Stimulated activated CD4-positive, alpha-beta T cell treated with anti-CD3 and anti-CD28 coated beads, Interleukin-4, amount 100 ng/mL, for 24 hours (primary cell): Measurements from ENCODE around the gene PRAME.
A peak's percentile ranks its signal among the peaks of the same experiment; 100 is the strongest.
"Not testable (repeated sequence)": the region's sequence is repeated elsewhere in the genome, so short reads cannot be mapped to it uniquely, and the experiment has no call there.

Experiments used
- DNase-seq: peaks from one replicate; pipeline ENCODE4 v3.0.0-alpha.2; 2020

The PRAME gene

GRCh38 chr22:22520667-22521602 is 38.1 kb downstream of the PRAME start:
- DNase-seq = no peak

DNA sequence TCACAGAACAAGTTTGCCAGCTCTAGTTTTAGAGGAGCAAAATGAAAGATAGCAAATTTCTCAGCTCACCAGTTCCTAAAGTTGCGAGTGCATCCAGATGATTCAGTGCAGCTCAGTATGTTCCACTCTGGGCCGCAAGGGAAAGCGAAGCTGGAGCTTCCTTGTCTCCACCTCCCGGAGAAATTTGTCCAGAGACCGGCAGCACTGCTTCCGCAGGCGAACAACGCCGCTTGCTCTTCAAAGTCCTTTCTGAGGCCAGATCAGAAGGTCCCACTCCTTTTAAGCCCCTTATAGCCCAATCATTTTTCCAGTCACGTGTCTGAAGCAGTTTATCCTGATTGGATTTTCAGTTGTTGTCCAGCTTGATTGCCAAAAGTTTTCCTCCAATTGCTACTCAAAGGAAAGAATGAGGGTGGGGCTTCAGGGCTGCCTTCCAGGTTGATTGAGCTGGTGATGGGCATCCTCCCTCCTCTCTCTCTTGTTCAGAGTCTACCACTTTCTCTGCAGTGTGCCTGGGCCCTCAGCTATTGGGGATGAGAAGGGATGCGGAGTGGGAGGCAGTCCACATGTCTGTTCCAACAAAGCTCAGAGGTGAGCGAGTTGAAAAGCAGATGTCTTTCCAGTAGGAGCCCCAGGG is 38.9 kb downstream of the PRAME start, which contains the start of gene ZNF280A:
Gene ZNF280A (minus strand): TSS at position 251 of the 637 bp plus-strand sequence. CDS start 4,640 bp downstream, outside the sequence.
- DNase-seq = no peak

DNA sequence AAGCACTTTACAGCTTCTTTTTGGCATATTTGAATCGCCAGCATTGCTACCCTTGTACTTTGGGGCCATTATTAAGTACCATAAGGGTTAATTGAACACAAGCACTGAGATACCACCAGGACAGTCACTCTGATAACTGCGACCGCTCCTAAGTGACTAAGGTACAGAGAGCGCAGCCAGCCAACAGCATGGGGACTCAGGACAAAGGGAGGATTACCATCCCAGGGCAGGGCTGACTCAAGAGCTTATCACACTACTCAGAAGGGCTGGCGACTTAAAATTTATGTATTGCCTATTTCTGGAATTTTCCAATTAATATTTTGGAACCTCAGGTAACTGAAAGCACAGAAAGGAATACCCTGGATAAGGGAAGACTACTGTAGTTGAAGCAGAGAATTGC is 39.5 kb downstream of the PRAME start:
- no peak for DNase-seq

GRCh38 chr22:22516992-22517391 is 42.1 kb downstream of the PRAME start:
- DNase-seq = no peak

DNA sequence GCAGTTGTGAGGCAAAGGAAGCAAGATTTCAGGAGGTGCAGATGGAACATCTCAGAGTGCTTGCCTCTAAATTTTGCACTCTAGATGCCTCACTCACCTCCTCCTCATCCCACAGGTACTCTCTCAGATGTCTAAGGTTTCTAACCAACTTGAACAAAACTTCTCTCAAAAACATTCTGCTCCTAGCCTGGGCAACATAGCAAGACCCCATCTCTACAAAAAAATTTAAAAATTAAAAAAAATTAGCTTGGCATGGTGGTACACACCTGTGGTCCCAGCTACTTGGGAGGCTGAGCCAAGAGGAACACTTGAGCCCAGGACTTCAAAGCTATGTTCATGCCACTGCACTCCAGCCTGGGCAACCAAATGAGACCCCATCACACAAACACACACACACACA is 43.2 kb downstream of the PRAME start:
- no peak for DNase-seq

- not testable (repeated sequence) for DNase-seq
Observed at GRCh38 chr22:22514431-22514830, 44.6 kb downstream of the PRAME start.

GRCh38 chr22:22513619-22514018 is 45.4 kb downstream of the PRAME start:
- no peak for DNase-seq

DNA sequence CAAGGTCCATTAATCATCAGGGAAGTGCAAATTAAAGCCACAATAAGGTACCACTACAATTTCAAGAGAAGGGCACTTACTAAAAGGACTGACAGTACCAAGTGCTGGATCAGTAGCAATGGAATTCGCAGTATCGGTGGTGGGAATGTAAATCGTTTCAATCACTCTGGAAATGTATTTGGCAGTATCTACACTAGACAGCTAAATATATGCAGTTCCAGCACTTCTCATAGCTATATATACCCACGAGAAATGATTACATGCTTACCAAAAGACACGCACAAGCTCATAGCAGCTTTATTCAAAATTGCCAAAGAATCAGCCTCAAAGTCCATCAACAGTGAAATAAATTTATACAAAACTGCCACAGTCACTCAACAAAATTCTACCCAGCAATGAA is 46.1 kb downstream of the PRAME start:
- no peak for DNase-seq

GRCh38 chr22:22510833-22511232 is 48.2 kb downstream of the PRAME start:
- DNase-seq = not testable (repeated sequence)

DNA sequence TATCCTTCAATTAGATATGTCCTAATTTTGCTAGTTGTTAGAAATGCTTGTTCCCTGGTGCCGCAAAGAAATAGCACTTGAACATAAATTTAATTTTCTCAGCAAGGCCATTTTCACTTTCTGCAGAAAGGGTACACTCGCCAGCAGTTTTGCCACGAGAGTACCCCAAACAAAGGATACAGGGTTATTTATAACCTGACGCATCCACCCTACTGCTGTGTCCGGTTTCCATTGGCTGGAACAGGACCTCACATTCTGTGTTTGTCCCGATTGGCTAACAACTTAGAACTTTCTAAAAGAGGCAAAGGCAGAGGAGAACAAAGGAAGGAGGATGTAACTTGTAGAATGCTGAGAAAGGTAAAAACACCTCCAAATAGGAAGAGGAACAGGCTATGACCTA is 49.2 kb downstream of the PRAME start:
- DNase-seq = not testable (repeated sequence)

GRCh38 chr22:22508274-22509176 is 50.5 kb downstream of the PRAME start, which contains the start of gene ZNF280B:
Gene ZNF280B (minus strand): TSS chr22:22508742. CDS start chr22:22489398, 19,344 bp downstream.
- peak; percentile 80 for DNase-seq

- DNase-seq = no peak
Observed at GRCh38 chr22:22507743-22508273, 51.3 kb downstream of the PRAME start.

DNA sequence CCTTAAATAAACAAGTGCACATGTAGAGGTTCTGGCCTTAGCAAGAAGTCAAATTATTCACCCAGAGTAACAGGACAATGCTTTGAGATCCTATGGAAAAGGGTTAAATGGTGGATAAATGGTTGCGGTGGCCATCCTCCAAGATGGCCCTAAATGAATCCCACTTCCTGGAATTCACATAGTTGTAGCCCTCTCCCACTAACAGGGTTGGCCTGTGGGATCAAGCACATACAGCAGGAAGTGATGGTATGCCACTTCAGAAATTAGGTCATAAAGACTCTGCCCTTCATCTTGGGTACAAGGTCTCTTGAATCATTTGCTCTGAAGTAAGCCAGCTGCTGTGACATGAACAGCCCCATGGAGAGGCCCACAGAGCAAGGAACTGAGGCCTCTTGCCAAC is 52.3 kb downstream of the PRAME start:
- no peak for DNase-seq

GRCh38 chr22:22498267-22498666 is 60.8 kb downstream of the PRAME start:
- no peak for DNase-seq
